Smooth muscle cell (in vitro differentiated cells): ENCODE data around the gene TMEM131L. TPM values are rescaled to one million over a fixed set of nuclear protein-coding genes. Genes with fewer than 3 reads are reported as not detected.

Source experiments
- DNase-seq: peaks from one replicate; lab custom pipeline; 2025; ENCODE audit not compliant: unreplicated experiment; lab: John Stamatoyannopoulos, UW
- H2AFZ ChIP-seq: fragments of 200-600 bp; sonication (generic); 2 replicates; pipeline ENCODE4 v1.6.0; 2016; ENCODE audit warnings: antibody characterized with exemption, low read depth, mild to moderate bottlenecking
- H3F3A ChIP-seq: fragments of 200-600 bp; sonication (generic); 2 replicates; pipeline ENCODE4 v1.6.0; 2017; ENCODE audit warnings: antibody characterized with exemption, low read depth
- H3K27ac ChIP-seq: fragments of 200-600 bp; sonication (generic); 2 replicates; pipeline ENCODE4 v1.5.1; 2016; ENCODE audit warnings: low read depth, mild to moderate bottlenecking
- H3K27me3 ChIP-seq: fragments of 200-600 bp; sonication (generic); 2 replicates; pipeline ENCODE4 v1.6.1; 2016; ENCODE audit warnings: low read depth, mild to moderate bottlenecking
- H3K36me3 ChIP-seq: fragments of 200-600 bp; sonication (generic); 2 replicates; pipeline ENCODE4 v1.5.1; 2016; ENCODE audit warnings: low read depth
- H3K4me1 ChIP-seq: fragments of 200-600 bp; sonication (generic); 2 replicates; pipeline ENCODE4 v1.5.1; 2016; ENCODE audit warnings: low read depth
- H3K4me2 ChIP-seq: fragments of 200-600 bp; sonication (generic); 2 replicates; pipeline ENCODE4 v1.6.0; 2016; ENCODE audit warnings: mild to moderate bottlenecking
- H3K4me3 ChIP-seq: fragments of 200-600 bp; sonication (generic); 2 replicates; pipeline ENCODE4 v1.5.1; 2016; ENCODE audit warnings: mild to moderate bottlenecking
- H3K79me2 ChIP-seq: fragments of 200-600 bp; sonication (generic); 2 replicates; pipeline ENCODE4 v1.6.0; 2016; ENCODE audit warnings: low read depth, mild to moderate bottlenecking
- H3K9ac ChIP-seq: fragments of 200-600 bp; sonication (generic); 2 replicates; pipeline ENCODE4 v1.6.0; 2016; ENCODE audit warnings: low read depth
- H3K9me3 ChIP-seq: fragments of 200-600 bp; sonication (generic); replicated peaks from 2 replicates; pipeline ENCODE4 v1.5.1; 2016; ENCODE audit warnings: low read depth
- H4K20me1 ChIP-seq: fragments of 200-600 bp; sonication (generic); 2 replicates; pipeline ENCODE4 v1.6.0; 2016; ENCODE audit warnings: low read depth
- CTCF ChIP-seq: fragments of 200-600 bp; sonication (generic); IDR thresholded peaks from 2 replicates; pipeline ENCODE4 v1.5.1; 2017; ENCODE audit warnings: borderline replicate concordance, mild to moderate bottlenecking, antibody characterized with exemption; ENCODE audit not compliant: insufficient read depth, poor library complexity, severe bottlenecking
- WGBS: methylation state at CpG from one replicate; pipeline ENCODE4 v1.1.7; 2016; ENCODE audit warnings: low lambda C conversion rate; 5-methylcytosine and 5-hydroxymethylcytosine counted together
- polyA plus RNA-seq: library from polyadenylated mRNA; unstranded; fragments of >200 nt; fragmentation: Nextera tagmentation; extraction: Ambion mirVana; gene quantifications from 2 replicates; pipeline ENCODE4 v1.2.1, GENCODE V29; 2016
- total RNA-seq: library from RNA; depleted of rRNA; stranded (reverse); fragments of >200 nt; gene quantifications from 2 replicates; pipeline ENCODE4 v1.2.3, GENCODE V29; 2014

The TMEM131L gene
- total and polyA plus RNA-seq, 2 experiments from 2014 or later = 4.3 to 6.7 TPM

GRCh38 chr4:153514688-153515426 is 48.7 kb downstream of the TMEM131L start:
- H3K4me2 ChIP-seq = no peak overlapping the region
- 95% methylated on average over 15 of the region's 15 CpGs for WGBS

GRCh38 chr4:153517159-153517558 is 51.0 kb downstream of the TMEM131L start:
- Histone ChIP-seq H2AFZ (no peak overlapping the region), H4K20me1 (no peaks in the 10 kb centered on the region), H3K4me2 (no peak overlapping the region), H3K79me2 (no peaks in the 10 kb centered on the region), H3K36me3 (no peaks in the 10 kb centered on the region), H3K4me3 (no peak overlapping the region), H3K27me3 (no peaks in the 10 kb centered on the region), H3K4me1 (peaks cover 11% of the 10 kb centered on the region), H3K27ac (no peak overlapping the region), H3K9me3 (no peaks in the 10 kb centered on the region), H3F3A (no peaks in the 10 kb centered on the region), H3K9ac (no peak overlapping the region)
- TF ChIP-seq CTCF = no peak
- 85% methylated on average over 3 of the region's 3 CpGs for WGBS
- DNase-seq = no peak

More at GRCh38 chr4:153514688-153515426, 48.7 kb downstream of the TMEM131L start:
- no peaks in the 10 kb centered on the region for H4K20me1 ChIP-seq
- H2AFZ ChIP-seq = no peak overlapping the region
- no peak for DNase-seq
- no peaks in the 10 kb centered on the region for H3F3A ChIP-seq
- no peak overlapping the region for H3K27ac ChIP-seq
- no peak overlapping the region for H3K4me3 ChIP-seq
- no peaks in the 10 kb centered on the region for H3K79me2 ChIP-seq
- peaks cover 11% of the 10 kb centered on the region for H3K4me1 ChIP-seq
- H3K36me3 ChIP-seq = no peaks in the 10 kb centered on the region
- no peaks in the 10 kb centered on the region for H3K9me3 ChIP-seq
- no peaks in the 10 kb centered on the region for H3K27me3 ChIP-seq
- no peak for TF ChIP-seq CTCF
- no peak overlapping the region for H3K9ac ChIP-seq

DNA sequence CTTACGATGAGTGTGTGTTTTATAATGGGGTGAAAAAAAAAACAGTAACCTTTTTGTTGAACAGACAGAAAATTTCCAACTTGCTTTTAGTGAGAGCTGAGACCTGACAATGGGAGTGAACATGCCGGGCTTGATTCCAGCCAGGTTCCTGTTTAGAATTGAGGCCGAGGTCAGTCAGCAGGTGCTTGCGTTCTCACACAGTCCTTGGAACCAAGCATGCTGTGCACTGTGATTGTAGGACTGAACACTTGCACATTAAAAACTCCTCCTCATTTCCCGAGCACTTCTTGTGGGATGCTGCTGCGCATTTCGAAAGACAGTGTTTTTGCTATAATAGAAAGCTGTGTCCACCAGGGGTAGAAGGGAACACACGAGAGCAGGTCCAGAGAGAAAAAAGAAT is 51.8 kb downstream of the TMEM131L start:
- H3K4me1 ChIP-seq = peaks cover 11% of the 10 kb centered on the region
- no peak overlapping the region for H2AFZ ChIP-seq
- H3K4me2 ChIP-seq = no peak overlapping the region
- no peak overlapping the region for H3K27ac ChIP-seq
- WGBS = 96% methylated on average over 8 of the region's 8 CpGs
- no peaks in the 10 kb centered on the region for H4K20me1 ChIP-seq
- no peak for TF ChIP-seq CTCF
- H3F3A ChIP-seq = no peaks in the 10 kb centered on the region
- no peaks in the 10 kb centered on the region for H3K9me3 ChIP-seq
- H3K79me2 ChIP-seq = no peaks in the 10 kb centered on the region
- H3K9ac ChIP-seq = no peak overlapping the region
- H3K4me3 ChIP-seq = no peak overlapping the region
- DNase-seq = no peak
- H3K36me3 ChIP-seq = no peaks in the 10 kb centered on the region
- no peaks in the 10 kb centered on the region for H3K27me3 ChIP-seq
